ENCODE data around the gene NENF.

NENF gene

GRCh38 chr1:212477680-212478466, 45.2 kb downstream of the NENF start:
- in situ Hi-C loops (cut with HindIII; ENCODE audit: low sequenced_read_pairs) = no loop called here

- in situ Hi-C loops (cut with HindIII; ENCODE audit: low sequenced_read_pairs) = no loop called here
Observed at GRCh38 chr1:212478467-212479025, 45.8 kb downstream of the NENF start.

DNA sequence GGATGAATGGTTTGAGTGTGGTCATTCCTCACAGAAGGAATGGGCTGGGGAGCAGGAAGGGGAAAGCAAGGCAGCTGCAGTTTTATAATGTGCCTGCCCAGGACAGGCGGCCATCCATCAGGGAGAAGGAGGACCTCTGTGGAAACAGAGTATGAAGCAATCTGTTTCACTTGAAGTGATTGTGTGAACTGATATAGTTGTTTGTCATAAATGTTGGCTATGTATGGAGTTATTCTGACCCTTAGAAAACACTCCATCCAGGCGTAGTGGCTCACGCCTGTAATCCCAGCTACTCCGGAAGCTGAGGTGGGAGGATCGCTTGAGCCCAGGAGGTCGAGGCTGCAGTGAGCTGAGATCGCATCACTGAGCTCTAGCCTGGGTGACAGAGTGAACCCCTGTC, 46.5 kb downstream of the NENF start:
- in situ Hi-C loops (cut with HindIII; ENCODE audit: low sequenced_read_pairs) = no loop called here

GRCh38 chr1:212480711-212481437, 48.2 kb downstream of the NENF start:
- in situ Hi-C loops (cut with HindIII; ENCODE audit: low sequenced_read_pairs) = loop anchor here (5.0 kb wide), 1 partner anchor 131 kb away; no protein-coding TSS in a partner anchor

DNA sequence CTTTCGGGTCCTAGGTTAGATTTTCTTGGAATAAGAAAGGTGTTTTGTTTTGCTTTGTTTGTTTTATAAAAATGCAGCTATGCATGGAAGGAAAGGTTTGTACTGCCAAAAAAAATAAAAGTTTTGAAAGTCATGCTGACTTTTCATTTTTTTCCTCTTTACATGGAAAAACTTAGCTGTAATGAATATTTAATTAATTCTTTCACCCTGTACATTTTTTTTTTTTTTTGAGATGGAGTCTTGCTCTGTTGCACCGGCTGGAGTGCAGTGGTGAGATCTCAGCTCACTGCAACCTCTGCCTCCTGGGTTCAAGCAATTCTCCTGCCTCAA, 48.7 kb downstream of the NENF start:
- in situ Hi-C loops (cut with HindIII; ENCODE audit: low sequenced_read_pairs) = loop anchor here (5.0 kb wide), 1 partner anchor 131 kb away; no protein-coding TSS in a partner anchor

- in situ Hi-C loops (cut with HindIII; ENCODE audit: low sequenced_read_pairs) = loop anchor here (5.0 kb wide), 1 partner anchor 130 kb away; no protein-coding TSS in a partner anchor
Observed at GRCh38 chr1:212482006-212482636, 49.4 kb downstream of the NENF start.

- in situ Hi-C loops (cut with HindIII; ENCODE audit: low sequenced_read_pairs) = loop anchor here (5.0 kb wide), 1 partner anchor 129 kb away; no protein-coding TSS in a partner anchor
Observed at GRCh38 chr1:212482637-212483441, 50.1 kb downstream of the NENF start.

DNA sequence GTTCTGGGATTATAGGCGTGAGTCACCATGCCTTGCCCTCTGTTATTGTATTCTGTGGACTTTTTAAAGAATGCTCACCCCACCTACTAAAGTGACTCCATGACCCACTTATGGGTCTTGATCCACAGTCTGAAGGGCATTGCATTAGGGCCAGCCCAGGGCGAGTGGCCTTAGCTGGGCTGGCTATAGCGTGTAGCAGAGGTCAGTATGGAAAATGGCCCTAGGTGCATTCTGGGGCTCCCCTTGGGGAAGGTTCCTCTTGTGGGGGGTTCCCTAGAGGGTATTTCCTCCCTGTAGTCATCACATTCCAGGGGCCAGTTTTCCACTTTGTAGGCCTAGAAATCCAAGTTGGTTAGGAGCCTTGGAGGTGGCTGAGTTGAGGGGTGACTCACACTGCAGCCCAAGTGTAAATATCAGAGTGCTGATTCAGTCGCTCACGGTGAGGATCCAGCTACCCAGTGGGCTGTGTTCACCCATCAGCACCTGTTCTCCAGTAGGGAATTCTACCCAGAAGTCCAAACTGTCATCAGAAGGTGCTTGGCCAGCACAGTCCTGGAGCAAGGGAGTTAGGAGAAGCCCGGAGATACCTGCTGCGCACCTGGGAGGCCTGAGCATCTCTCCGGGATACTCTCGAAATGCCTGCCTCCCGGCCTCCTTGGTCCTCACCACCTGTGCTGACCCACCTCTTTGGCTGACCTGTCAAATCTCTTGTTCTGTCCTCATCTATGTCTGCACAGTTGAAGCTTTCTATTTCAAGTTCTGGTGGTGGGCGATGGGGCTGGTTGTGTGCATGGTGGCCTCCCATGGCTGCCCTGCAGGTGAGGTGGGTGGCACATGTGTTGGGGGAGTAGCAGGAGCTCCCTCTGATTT, 52.2 kb downstream of the NENF start:
- in situ Hi-C loops (cut with HindIII; ENCODE audit: low sequenced_read_pairs) = loop anchor here (5.0 kb wide), 1 partner anchor 127 kb away; no protein-coding TSS in a partner anchor

DNA sequence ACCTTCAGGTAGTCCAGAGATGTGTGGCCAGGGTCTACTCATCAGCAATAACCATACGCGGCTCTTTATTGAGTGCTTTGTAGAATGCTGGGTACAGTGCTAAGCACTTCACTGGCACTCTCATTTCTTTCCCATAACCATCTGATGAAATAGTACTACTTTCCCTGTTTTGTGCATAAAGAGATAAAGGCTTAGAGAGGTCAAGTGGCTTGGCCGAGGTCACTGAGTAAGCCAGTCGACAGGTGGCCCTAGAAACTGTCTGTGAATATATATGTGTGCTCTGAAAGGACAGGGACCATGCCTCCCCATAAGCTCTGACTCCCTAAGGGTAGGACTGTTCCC, 52.8 kb downstream of the NENF start:
- in situ Hi-C loops (cut with HindIII; ENCODE audit: low sequenced_read_pairs) = no loop called here

DNA sequence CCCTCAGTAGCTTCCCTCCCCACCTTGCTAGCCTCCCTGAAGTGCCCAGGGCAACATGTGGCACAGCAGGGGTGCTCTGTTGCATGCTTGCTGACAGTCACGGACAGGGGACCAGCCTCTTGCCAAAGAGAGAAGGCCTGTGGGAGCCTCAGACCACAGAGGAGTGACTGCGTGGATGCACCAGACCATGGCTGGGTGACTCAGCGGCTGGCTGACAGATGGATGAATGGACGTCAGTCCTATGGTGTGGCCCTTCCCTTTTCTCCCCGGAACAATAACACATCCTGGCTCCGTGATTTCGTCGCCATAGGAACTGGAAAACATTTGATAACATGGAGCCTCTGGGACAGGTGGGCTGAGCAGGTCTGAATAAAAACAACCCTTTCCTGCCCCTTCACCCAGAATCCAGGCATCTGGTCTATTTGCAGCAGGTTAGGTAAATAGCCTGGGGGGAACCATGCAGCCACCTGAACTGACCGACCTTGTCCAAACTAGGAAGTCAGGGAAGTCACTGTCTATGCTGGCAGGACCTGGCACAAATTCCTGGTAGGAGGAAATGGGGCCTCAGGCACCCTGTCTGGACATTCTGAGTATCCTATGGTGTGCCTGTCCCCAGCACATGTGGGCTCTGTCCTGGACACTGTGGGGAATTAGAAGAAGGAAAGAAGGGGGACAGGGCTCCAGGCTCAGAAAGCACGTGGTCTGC, 53.3 kb downstream of the NENF start:
- in situ Hi-C loops (cut with HindIII; ENCODE audit: low sequenced_read_pairs) = no loop called here

DNA sequence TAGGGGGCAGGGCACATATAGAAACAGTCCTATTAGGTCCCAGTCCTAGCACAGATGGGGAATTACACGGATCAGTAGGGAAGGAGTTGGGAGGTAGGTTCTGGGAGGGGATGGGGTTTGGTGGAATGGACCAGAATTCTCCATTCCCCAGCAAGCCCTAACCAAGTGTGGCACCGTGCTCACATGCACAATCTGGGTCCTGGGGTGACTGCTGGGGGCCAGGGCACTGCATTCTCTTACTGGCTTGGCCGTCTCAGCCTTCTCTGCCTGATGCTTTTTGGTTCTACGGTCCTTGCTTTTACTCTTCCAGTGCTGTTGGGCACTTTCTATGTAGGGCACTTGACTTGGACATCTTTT, 53.9 kb downstream of the NENF start:
- in situ Hi-C loops (cut with HindIII; ENCODE audit: low sequenced_read_pairs) = no loop called here

DNA sequence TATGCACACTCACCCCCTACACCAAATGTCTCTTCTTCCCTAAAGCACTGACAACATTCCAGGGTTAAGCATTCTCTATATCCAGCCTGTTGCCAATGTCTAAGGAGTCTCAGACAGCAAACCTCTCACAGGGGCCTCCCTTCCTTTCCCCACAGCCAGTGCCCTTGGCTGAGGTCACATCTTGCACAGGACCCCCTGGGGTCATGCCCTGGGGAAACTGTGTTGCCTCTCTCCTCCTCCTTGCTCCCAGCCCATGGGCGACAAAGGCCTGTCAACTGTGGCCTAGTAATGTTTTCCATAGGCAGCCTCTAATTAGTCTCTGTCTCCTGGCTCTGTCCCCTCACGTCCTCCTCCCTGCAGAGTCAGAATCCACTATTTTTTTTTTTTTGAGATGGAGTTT, 54.6 kb downstream of the NENF start:
- in situ Hi-C loops (cut with HindIII; ENCODE audit: low sequenced_read_pairs) = no loop called here

DNA sequence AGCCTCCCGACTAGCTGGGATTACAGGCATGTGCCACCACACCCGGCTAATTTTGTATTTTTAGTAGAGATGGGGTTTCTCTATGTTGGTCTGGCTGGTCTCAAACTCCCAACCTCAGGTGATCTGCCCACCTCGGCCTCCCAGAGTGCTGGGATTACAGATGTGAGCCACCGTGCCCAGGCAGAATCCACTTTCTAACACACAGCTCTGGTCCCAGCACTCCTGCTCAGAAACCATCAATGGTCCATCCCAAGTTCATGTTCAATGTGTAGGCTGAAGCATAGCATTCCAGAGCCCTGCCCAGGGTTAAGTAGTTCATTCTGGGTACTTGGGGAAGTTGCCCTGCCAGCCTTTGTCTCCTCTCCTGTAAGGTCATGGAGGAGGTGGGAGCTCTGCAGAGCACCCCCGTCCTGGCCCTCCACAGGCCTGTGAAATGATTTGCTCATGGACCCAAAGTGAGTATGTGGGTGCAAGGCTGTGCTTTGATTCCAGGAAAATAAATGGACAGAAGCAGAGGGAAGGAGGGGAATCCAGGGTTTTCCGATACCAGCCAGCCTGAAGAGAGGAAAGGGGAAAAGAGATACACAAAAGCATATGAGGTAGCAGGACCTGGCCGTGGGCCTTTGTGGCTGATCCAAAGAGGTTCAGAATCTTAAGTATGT, 55.2 kb downstream of the NENF start:
- in situ Hi-C loops (cut with HindIII; ENCODE audit: low sequenced_read_pairs) = no loop called here

DNA sequence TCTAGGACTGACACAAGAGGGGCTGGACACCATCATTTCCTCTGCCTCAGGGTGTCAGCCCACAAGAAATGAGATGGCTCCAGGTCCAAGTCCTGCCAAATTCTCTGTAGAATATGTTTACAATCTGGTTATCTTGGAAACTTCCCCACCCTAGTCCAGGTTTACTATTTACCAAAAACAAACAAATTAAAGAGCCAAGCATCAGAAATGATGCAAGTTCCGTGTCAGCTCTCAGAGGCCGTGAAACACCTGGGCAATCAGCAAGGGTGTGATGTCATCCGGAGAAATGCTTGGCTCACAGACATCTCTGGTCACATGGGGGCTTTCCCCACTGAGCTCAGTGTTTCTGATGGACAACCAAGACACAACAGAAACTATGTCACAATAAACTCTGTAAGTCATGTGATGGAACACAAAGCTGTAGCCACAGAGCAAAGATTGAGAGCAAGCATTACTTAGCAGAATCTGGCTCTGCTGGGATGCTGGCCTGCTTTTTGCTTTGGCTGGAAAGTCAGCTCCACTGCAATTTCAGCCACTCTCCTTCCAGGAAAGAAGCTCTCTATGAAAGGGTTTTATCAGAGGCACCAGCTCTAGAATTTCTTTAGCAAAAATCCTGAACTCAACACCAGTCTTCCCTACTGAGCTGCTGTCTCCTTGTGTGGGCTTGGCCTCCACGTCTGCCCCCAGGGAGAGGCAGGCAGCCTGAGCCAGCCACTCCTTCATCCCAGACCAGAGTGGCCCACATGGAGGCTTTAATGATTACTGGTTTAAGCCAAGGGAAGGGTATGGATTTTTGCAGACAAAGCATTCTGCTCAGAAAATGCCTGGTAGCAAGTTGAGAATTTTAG, 55.9 kb downstream of the NENF start:
- in situ Hi-C loops (cut with HindIII; ENCODE audit: low sequenced_read_pairs) = no loop called here

- in situ Hi-C loops (cut with HindIII; ENCODE audit: low sequenced_read_pairs) = no loop called here
Observed at GRCh38 chr1:212489284-212489859, 56.7 kb downstream of the NENF start.

- in situ Hi-C loops (cut with HindIII; ENCODE audit: low sequenced_read_pairs) = no loop called here
Observed at GRCh38 chr1:212490276-212490675, 57.6 kb downstream of the NENF start.

- in situ Hi-C loops (cut with HindIII; ENCODE audit: low sequenced_read_pairs) = no loop called here
Observed at GRCh38 chr1:212491454-212491853, 58.7 kb downstream of the NENF start.
